Measurements from ENCODE around the gene ILF2. TPM values are rescaled to one million over a fixed set of nuclear protein-coding genes. Genes with fewer than 3 reads are reported as not detected.

ILF2 gene
- total RNA-seq, 3 donors from 2014 or later (not counting 1 experiment from before 2014, with no cell fraction given): 97.6 to 134 (median 110) TPM

DNA sequence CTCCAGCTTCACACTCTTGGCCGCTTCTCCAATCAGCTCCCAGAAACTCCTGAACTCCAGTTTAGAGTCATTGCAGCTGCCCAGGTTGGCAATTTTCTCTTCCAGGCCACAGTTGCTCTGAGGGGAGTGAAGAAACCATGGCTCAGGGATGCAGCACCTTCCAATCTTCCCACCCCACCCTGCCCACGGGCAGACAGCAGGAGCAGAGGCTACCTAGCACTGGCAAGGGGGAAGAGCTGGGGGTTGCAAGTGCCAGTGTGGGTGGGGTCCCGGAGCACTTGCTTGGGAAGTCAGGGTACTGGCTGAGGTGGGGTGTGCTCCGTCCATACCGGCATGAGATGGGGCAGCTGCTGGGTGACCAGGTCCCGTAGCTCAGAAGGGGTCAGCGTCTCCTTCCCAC lies 55.9 kb downstream of the ILF2 start:
- intact Hi-C loops (cut with micrococcal nuclease): no loop called here
- no peak overlapping the region for H3K27ac ChIP-seq (ENCODE audit: low read length)
- DNase-seq: no peak
- H3K27me3 Mint-ChIP-seq (ENCODE audit: low read depth in 2 of 2): no peaks in the 10 kb centered on the region
- peaks cover 0 to 7% of the 10 kb centered on the region in 2 donors for H3K4me1 Mint-ChIP-seq
- H3K9me3 ChIP-seq (ENCODE audit: control insufficient read depth, insufficient read depth, low read length): no peaks in the 10 kb centered on the region
- H3K36me3 Mint-ChIP-seq: no peaks in the 10 kb centered on the region
- H3K4me1 ChIP-seq (ENCODE audit: control insufficient read depth, insufficient read depth, low read length): peaks cover 11% of the 10 kb centered on the region
- H3K27me3 ChIP-seq (ENCODE audit: control insufficient read depth, insufficient read depth, low read length): no peaks in the 10 kb centered on the region
- no peak overlapping the region for H3K4me3 ChIP-seq (ENCODE audit: low read length)
- TF ChIP-seq, protein P1, sequence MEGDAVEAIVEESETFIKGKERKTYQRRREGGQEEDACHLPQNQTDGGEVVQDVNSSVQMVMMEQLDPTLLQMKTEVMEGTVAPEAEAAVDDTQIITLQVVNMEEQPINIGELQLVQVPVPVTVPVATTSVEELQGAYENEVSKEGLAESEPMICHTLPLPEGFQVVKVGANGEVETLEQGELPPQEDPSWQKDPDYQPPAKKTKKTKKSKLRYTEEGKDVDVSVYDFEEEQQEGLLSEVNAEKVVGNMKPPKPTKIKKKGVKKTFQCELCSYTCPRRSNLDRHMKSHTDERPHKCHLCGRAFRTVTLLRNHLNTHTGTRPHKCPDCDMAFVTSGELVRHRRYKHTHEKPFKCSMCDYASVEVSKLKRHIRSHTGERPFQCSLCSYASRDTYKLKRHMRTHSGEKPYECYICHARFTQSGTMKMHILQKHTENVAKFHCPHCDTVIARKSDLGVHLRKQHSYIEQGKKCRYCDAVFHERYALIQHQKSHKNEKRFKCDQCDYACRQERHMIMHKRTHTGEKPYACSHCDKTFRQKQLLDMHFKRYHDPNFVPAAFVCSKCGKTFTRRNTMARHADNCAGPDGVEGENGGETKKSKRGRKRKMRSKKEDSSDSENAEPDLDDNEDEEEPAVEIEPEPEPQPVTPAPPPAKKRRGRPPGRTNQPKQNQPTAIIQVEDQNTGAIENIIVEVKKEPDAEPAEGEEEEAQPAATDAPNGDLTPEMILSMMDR (IDR thresholded peaks at IDR 0.05): no peak
- no peaks in the 10 kb centered on the region for H3K9me3 Mint-ChIP-seq
- no peak overlapping the region for H3K4me3 Mint-ChIP-seq
- H3K36me3 ChIP-seq (ENCODE audit: control insufficient read depth, insufficient read depth, low read length): no peaks in the 10 kb centered on the region
- WGBS (ENCODE audit: insufficient coverage): 97% methylated on average over 6 of the region's 7 CpGs
- H3K27ac Mint-ChIP-seq: no peak overlapping the region
- ATAC-seq: no peak

DNA sequence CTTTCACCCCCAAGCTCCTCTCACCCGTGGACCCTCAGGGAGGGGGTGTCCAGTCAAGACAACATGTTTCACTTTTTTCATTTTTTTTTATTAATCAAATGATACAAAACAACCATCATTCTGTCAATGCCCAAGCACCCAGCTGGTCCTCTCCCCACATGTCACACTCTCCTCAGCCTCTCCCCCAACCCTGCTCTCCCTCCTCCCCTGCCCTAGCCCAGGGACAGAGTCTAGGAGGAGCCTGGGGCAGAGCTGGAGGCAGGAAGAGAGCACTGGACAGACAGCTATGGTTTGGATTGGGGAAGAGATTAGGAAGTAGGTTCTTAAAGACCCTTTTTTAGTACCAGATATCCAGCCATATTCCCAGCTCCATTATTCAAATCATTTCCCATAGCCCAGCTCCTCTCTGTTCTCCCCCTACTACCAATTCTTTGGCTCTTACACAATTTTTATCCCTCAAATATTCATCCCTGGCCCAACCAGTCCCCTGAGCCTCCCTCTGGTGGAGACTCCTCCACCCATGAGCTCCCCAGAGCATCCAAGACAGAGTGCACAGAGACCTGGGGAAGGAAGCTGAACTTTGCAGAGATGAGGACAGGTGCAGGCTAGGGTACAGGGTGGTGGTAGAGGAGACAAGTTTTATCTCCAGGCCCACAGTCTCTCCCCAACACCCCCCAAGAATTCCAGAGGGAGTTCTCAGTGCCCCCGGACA lies 56.4 kb downstream of the ILF2 start:
- H3K4me1 Mint-ChIP-seq: peaks cover 0 to 7% of the 10 kb centered on the region in 2 donors
- H3K4me3 Mint-ChIP-seq: no peak overlapping the region
- H3K27me3 ChIP-seq (ENCODE audit: control insufficient read depth, insufficient read depth, low read length): no peaks in the 10 kb centered on the region
- H3K36me3 Mint-ChIP-seq: no peaks in the 10 kb centered on the region
- 88% methylated on average over 2 of the region's 2 CpGs for WGBS (ENCODE audit: insufficient coverage)
- H3K27me3 Mint-ChIP-seq (ENCODE audit: low read depth in 2 of 2): no peaks in the 10 kb centered on the region
- H3K4me3 ChIP-seq (ENCODE audit: low read length): no peak overlapping the region
- no peaks in the 10 kb centered on the region for H3K9me3 ChIP-seq (ENCODE audit: control insufficient read depth, insufficient read depth, low read length)
- peaks cover 11% of the 10 kb centered on the region for H3K4me1 ChIP-seq (ENCODE audit: control insufficient read depth, insufficient read depth, low read length)
- TF ChIP-seq, protein P1 (IDR thresholded peaks at IDR 0.05): no peak
- no peaks in the 10 kb centered on the region for H3K36me3 ChIP-seq (ENCODE audit: control insufficient read depth, insufficient read depth, low read length)
- intact Hi-C loops (cut with micrococcal nuclease): no loop called here
- no peaks in the 10 kb centered on the region for H3K9me3 Mint-ChIP-seq
- no peak for ATAC-seq
- no peak overlapping the region for H3K27ac ChIP-seq (ENCODE audit: low read length)
- no peak for DNase-seq
- no peak overlapping the region for H3K27ac Mint-ChIP-seq

DNA sequence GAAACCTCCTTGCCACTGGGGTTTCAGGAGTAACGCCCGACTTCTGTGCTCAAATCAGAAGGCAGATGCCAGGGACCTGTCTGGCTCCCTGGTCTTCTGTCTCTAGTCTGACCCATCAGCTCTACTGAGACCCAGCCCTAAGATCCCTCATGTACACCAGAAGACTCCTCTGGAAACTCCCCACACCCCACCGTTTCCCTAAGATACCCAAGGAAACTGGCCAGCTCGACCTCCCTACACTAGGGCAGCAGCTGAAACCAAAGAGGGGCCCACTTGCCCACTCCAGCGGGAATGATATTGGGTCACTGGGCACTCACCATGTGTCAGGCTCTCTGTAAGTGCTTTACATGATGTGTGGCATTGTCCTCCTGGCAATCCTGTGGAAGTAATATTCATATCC lies 57.4 kb downstream of the ILF2 start:
- Mint-ChIP-seq H3K4me3 (no peak overlapping the region), H3K36me3 (no peaks in the 10 kb centered on the region), H3K27me3 (ENCODE audit: low read depth in 2 of 2) (no peaks in the 10 kb centered on the region), H3K27ac (no peak overlapping the region), H3K9me3 (no peaks in the 10 kb centered on the region), H3K4me1 (peaks cover 0 to 7% of the 10 kb centered on the region in 2 donors)
- 94% methylated on average over 5 of the region's 5 CpGs for WGBS (ENCODE audit: insufficient coverage)
- intact Hi-C loops (cut with micrococcal nuclease): no loop called here
- DNase-seq (no peak), ATAC-seq (no peak)
- Histone ChIP-seq H3K9me3 (ENCODE audit: control insufficient read depth, insufficient read depth, low read length) (no peaks in the 10 kb centered on the region), H3K36me3 (ENCODE audit: control insufficient read depth, insufficient read depth, low read length) (no peaks in the 10 kb centered on the region), H3K4me1 (ENCODE audit: control insufficient read depth, insufficient read depth, low read length) (peaks cover 11% of the 10 kb centered on the region), H3K27me3 (ENCODE audit: control insufficient read depth, insufficient read depth, low read length) (no peaks in the 10 kb centered on the region), H3K4me3 (ENCODE audit: low read length) (no peak overlapping the region), H3K27ac (ENCODE audit: low read length) (no peak overlapping the region)
- TF ChIP-seq, protein P1 (IDR thresholded peaks at IDR 0.05): no peak

Data from natural killer cell (primary cell).